ENCODE results near the gene BCL2A1.

The BCL2A1 gene

DNA sequence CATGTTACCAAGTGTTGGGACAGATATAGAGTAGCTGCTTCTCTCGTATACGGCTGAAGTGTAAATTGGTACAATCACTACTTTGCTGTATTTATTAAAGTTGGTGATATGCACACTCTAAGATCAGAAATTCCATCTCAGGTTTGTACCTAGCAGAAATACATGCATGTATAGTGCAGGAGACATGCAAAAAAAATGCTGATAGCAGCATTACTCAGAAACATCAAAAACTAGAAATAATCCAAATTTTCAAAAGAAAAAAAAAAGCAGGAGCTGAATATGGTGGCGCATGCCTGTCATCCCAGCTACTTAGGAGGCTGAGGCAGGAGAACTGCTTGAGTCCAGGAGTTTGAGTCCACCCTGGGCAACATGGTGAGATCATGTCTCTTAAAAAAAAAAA lies 31.3 kb upstream of the BCL2A1 start:
- DNase-seq (ENCODE audit: low spot score): no peak
- H2BK12ac ChIP-seq (ENCODE audit: low read length): no peak overlapping the region
- H2AK5ac ChIP-seq (ENCODE audit: low read depth, low read length): no peak overlapping the region
- H3K4ac ChIP-seq (ENCODE audit: low read length): no peak overlapping the region
- H4K8ac ChIP-seq (ENCODE audit: low read depth, low read length): no peak overlapping the region
- H3K9ac ChIP-seq (ENCODE audit: low read depth, low read length, poor library complexity): no peak overlapping the region
- H3K18ac ChIP-seq (ENCODE audit: low read length): no peak overlapping the region
- H3K36me3 ChIP-seq (replicated peaks in 1 of 2; ENCODE audit: control insufficient read depth in 2 of 2, insufficient read depth in 2 of 2, low read length in 2 of 2): no peaks in the 10 kb centered on the region
- no peak overlapping the region for H2BK15ac ChIP-seq (ENCODE audit: low read length)
- H3K4me1 ChIP-seq (ENCODE audit: control insufficient read depth in 2 of 2, insufficient read depth in 1 of 2, low read depth in 1 of 2, low read length in 2 of 2): no peaks in the 10 kb centered on the region
- no peak overlapping the region for H2BK120ac ChIP-seq (ENCODE audit: low read depth, low read length)
- H3K9me3 ChIP-seq (replicated peaks in 1 of 2; ENCODE audit: control insufficient read depth in 2 of 2, insufficient read depth in 1 of 2, low read depth in 1 of 2, low read length in 2 of 2): peaks cover 0 to 2% of the 10 kb centered on the region in 2 donors
- H2BK5ac ChIP-seq (ENCODE audit: low read length): no peak overlapping the region
- H3K4me2 ChIP-seq (ENCODE audit: insufficient read depth, low read length, poor library complexity, severe bottlenecking): no peak overlapping the region
- no CpG with 5 or more reads among the region's 3 CpGs for WGBS, 2 donors (ENCODE audit: extremely low coverage in 2 of 2, insufficient read length in 2 of 2, insufficient replicate concordance in 1 of 2)
- no peaks in the 10 kb centered on the region for H3K27me3 ChIP-seq (ENCODE audit: control insufficient read depth in 3 of 3, insufficient read depth in 3 of 3, low read depth in 1 of 3, low read length in 3 of 3)
- H3K23ac ChIP-seq (ENCODE audit: low read depth, low read length, poor library complexity): no peak overlapping the region
- H3K79me1 ChIP-seq (ENCODE audit: low read depth, low read length): no peaks in the 10 kb centered on the region
- no peak overlapping the region for H3K27ac ChIP-seq (replicated peaks; ENCODE audit: low read length)
- no peak overlapping the region for H3K14ac ChIP-seq (ENCODE audit: low read length)
- no peak overlapping the region for H4K91ac ChIP-seq (ENCODE audit: low read depth, low read length, poor library complexity)
- H3K4me3 ChIP-seq (ENCODE audit: low read length in 2 of 2): no peak overlapping the region
- peak overlapping the region; percentile 6 for H2AFZ ChIP-seq (ENCODE audit: low read length)

DNA sequence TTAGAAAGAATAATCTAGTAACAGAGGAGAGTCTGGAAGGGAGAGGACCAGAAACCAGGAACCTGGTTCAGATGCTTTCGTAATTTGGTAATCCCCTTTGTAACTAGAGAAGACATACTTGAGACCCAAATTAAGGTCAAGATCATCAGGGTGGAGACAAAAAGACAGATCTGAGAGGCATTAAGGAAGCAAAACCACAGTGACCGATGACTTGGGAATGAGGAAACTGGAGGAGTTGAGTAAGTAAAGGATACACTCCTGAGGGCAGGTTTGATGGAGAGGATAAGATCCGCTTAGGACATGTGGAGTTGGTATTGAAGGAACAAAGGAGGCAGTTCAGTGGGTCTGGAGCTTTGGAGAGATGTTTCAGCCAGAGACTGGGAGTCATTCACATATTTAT lies 23.6 kb upstream of the BCL2A1 start:
- Histone ChIP-seq H3K23ac (ENCODE audit: low read depth, low read length, poor library complexity) (no peak overlapping the region), H3K4me1 (ENCODE audit: control insufficient read depth in 2 of 2, insufficient read depth in 1 of 2, low read depth in 1 of 2, low read length in 2 of 2) (peaks cover 0 to 4% of the 10 kb centered on the region in 2 donors), H3K27ac (replicated peaks; ENCODE audit: low read length) (no peak overlapping the region), H2BK120ac (ENCODE audit: low read depth, low read length) (no peak overlapping the region), H3K27me3 (ENCODE audit: control insufficient read depth in 3 of 3, insufficient read depth in 3 of 3, low read depth in 1 of 3, low read length in 3 of 3) (peaks cover 0 to 4% (median 0%) of the 10 kb centered on the region in 3 experiments), H3K9ac (ENCODE audit: low read depth, low read length, poor library complexity) (no peak overlapping the region), H3K18ac (ENCODE audit: low read length) (no peak overlapping the region), H2BK5ac (ENCODE audit: low read length) (no peak overlapping the region), H3K4me2 (ENCODE audit: insufficient read depth, low read length, poor library complexity, severe bottlenecking) (no peak overlapping the region), H3K36me3 (replicated peaks in 1 of 2; ENCODE audit: control insufficient read depth in 2 of 2, insufficient read depth in 2 of 2, low read length in 2 of 2) (no peaks in the 10 kb centered on the region), H2BK15ac (ENCODE audit: low read length) (no peak overlapping the region), H3K14ac (ENCODE audit: low read length) (no peak overlapping the region), H2AK5ac (ENCODE audit: low read depth, low read length) (no peak overlapping the region), H3K9me3 (replicated peaks in 1 of 2; ENCODE audit: control insufficient read depth in 2 of 2, insufficient read depth in 1 of 2, low read depth in 1 of 2, low read length in 2 of 2) (no peaks in the 10 kb centered on the region), H3K79me1 (ENCODE audit: low read depth, low read length) (no peaks in the 10 kb centered on the region), H3K4ac (ENCODE audit: low read length) (no peak overlapping the region), H4K8ac (ENCODE audit: low read depth, low read length) (no peak overlapping the region), H2AFZ (ENCODE audit: low read length) (no peak overlapping the region), H3K4me3 (ENCODE audit: low read length in 2 of 2) (no peak overlapping the region), H2BK12ac (ENCODE audit: low read length) (no peak overlapping the region), H4K91ac (ENCODE audit: low read depth, low read length, poor library complexity) (no peak overlapping the region)
- DNase-seq (ENCODE audit: low spot score): no peak
- no CpG with 5 or more reads among the region's 3 CpGs for WGBS, 2 donors (ENCODE audit: extremely low coverage in 2 of 2, insufficient read length in 2 of 2, insufficient replicate concordance in 1 of 2)

DNA sequence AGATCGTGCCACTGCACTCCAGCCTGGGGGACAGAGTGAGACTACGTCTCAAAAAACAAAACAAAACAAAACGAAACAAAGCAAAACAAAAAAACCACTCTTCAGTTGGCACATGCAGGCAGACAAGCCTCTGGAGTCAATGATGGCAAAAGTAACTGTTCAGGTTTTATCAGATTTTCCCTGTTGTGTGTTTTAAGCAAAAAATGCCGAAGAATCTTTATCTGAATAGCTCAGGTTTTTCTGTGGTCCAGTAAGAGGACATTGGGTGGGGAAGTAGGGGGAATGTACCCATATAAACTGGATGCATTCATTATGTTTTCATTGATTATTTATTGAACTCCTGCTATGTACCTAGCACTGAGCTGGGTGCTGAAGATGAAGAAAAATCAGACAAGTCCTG lies 20.8 kb upstream of the BCL2A1 start:
- H3K36me3 ChIP-seq (replicated peaks in 1 of 2; ENCODE audit: control insufficient read depth in 2 of 2, insufficient read depth in 2 of 2, low read length in 2 of 2): no peaks in the 10 kb centered on the region
- H2BK5ac ChIP-seq (ENCODE audit: low read length): no peak overlapping the region
- WGBS, 2 donors (ENCODE audit: extremely low coverage in 2 of 2, insufficient read length in 2 of 2, insufficient replicate concordance in 1 of 2): no CpG with 5 or more reads among the region's 4 CpGs
- no peak for DNase-seq (ENCODE audit: low spot score)
- no peak overlapping the region for H4K8ac ChIP-seq (ENCODE audit: low read depth, low read length)
- H3K27me3 ChIP-seq (ENCODE audit: control insufficient read depth in 3 of 3, insufficient read depth in 3 of 3, low read depth in 1 of 3, low read length in 3 of 3): peaks cover 0 to 15% (median 0%) of the 10 kb centered on the region in 3 experiments
- no peaks in the 10 kb centered on the region for H3K79me1 ChIP-seq (ENCODE audit: low read depth, low read length)
- H2BK15ac ChIP-seq (ENCODE audit: low read length): no peak overlapping the region
- no peak overlapping the region for H2AFZ ChIP-seq (ENCODE audit: low read length)
- no peak overlapping the region for H3K18ac ChIP-seq (ENCODE audit: low read length)
- no peak overlapping the region for H2BK12ac ChIP-seq (ENCODE audit: low read length)
- no peak overlapping the region for H3K23ac ChIP-seq (ENCODE audit: low read depth, low read length, poor library complexity)
- no peak overlapping the region for H3K4me3 ChIP-seq (ENCODE audit: low read length in 2 of 2)
- H3K9ac ChIP-seq (ENCODE audit: low read depth, low read length, poor library complexity): no peak overlapping the region
- no peak overlapping the region for H3K4me2 ChIP-seq (ENCODE audit: insufficient read depth, low read length, poor library complexity, severe bottlenecking)
- no peak overlapping the region for H2AK5ac ChIP-seq (ENCODE audit: low read depth, low read length)
- H3K27ac ChIP-seq (replicated peaks; ENCODE audit: low read length): no peak overlapping the region
- H2BK120ac ChIP-seq (ENCODE audit: low read depth, low read length): no peak overlapping the region
- no peak overlapping the region for H4K91ac ChIP-seq (ENCODE audit: low read depth, low read length, poor library complexity)
- H3K9me3 ChIP-seq (replicated peaks in 1 of 2; ENCODE audit: control insufficient read depth in 2 of 2, insufficient read depth in 1 of 2, low read depth in 1 of 2, low read length in 2 of 2): no peaks in the 10 kb centered on the region
- peaks cover 0 to 4% of the 10 kb centered on the region in 2 donors for H3K4me1 ChIP-seq (ENCODE audit: control insufficient read depth in 2 of 2, insufficient read depth in 1 of 2, low read depth in 1 of 2, low read length in 2 of 2)
- no peak overlapping the region for H3K14ac ChIP-seq (ENCODE audit: low read length)
- no peak overlapping the region for H3K4ac ChIP-seq (ENCODE audit: low read length)

DNA sequence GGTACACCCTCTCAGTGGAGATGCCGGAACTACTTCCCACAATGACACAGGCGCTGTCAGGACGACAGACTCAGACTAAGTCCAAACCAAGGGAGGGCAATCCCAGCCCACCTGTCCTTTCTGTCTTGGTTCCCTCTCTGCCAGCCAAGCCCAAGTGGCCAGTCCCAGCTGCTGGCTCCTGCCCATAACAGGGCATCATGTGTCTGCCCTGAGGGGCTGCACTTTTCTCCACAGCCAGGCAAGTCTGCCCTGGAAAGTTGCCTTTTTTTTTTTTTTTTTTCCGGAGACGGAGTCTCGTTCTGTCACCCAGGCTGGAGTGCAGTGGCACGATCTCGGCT lies 20.0 kb upstream of the BCL2A1 start:
- no peak overlapping the region for H2BK120ac ChIP-seq (ENCODE audit: low read depth, low read length)
- no peak overlapping the region for H3K27ac ChIP-seq (replicated peaks; ENCODE audit: low read length)
- H3K4me3 ChIP-seq (ENCODE audit: low read length in 2 of 2): no peak overlapping the region
- H3K4me2 ChIP-seq (ENCODE audit: insufficient read depth, low read length, poor library complexity, severe bottlenecking): no peak overlapping the region
- no peak overlapping the region for H3K23ac ChIP-seq (ENCODE audit: low read depth, low read length, poor library complexity)
- peaks cover 0 to 15% (median 0%) of the 10 kb centered on the region in 3 experiments for H3K27me3 ChIP-seq (ENCODE audit: control insufficient read depth in 3 of 3, insufficient read depth in 3 of 3, low read depth in 1 of 3, low read length in 3 of 3)
- no peak overlapping the region for H2BK12ac ChIP-seq (ENCODE audit: low read length)
- peaks cover 0 to 4% of the 10 kb centered on the region in 2 donors for H3K4me1 ChIP-seq (ENCODE audit: control insufficient read depth in 2 of 2, insufficient read depth in 1 of 2, low read depth in 1 of 2, low read length in 2 of 2)
- no peaks in the 10 kb centered on the region for H3K36me3 ChIP-seq (replicated peaks in 1 of 2; ENCODE audit: control insufficient read depth in 2 of 2, insufficient read depth in 2 of 2, low read length in 2 of 2)
- no CpG with 5 or more reads among the region's 8 CpGs for WGBS, 2 donors (ENCODE audit: extremely low coverage in 2 of 2, insufficient read length in 2 of 2, insufficient replicate concordance in 1 of 2)
- H2BK15ac ChIP-seq (ENCODE audit: low read length): no peak overlapping the region
- H4K91ac ChIP-seq (ENCODE audit: low read depth, low read length, poor library complexity): no peak overlapping the region
- H2AFZ ChIP-seq (ENCODE audit: low read length): no peak overlapping the region
- no peak overlapping the region for H3K14ac ChIP-seq (ENCODE audit: low read length)
- no peak overlapping the region for H2BK5ac ChIP-seq (ENCODE audit: low read length)
- DNase-seq (ENCODE audit: low spot score): no peak
- no peak overlapping the region for H3K9ac ChIP-seq (ENCODE audit: low read depth, low read length, poor library complexity)
- H2AK5ac ChIP-seq (ENCODE audit: low read depth, low read length): no peak overlapping the region
- no peaks in the 10 kb centered on the region for H3K79me1 ChIP-seq (ENCODE audit: low read depth, low read length)
- H4K8ac ChIP-seq (ENCODE audit: low read depth, low read length): no peak overlapping the region
- no peak overlapping the region for H3K4ac ChIP-seq (ENCODE audit: low read length)
- H3K18ac ChIP-seq (ENCODE audit: low read length): no peak overlapping the region
- H3K9me3 ChIP-seq (replicated peaks in 1 of 2; ENCODE audit: control insufficient read depth in 2 of 2, insufficient read depth in 1 of 2, low read depth in 1 of 2, low read length in 2 of 2): no peaks in the 10 kb centered on the region

Measured in neuronal stem cell (in vitro differentiated cells).